ENCODE data around the gene MAPK13.

Gene MAPK13

GRCh38 chr6:36177166-36177565 is 46.9 kb downstream of the MAPK13 start:
- CTCF ChIA-PET = no interaction called here

GRCh38 chr6:36178544-36178943 is 48.2 kb downstream of the MAPK13 start:
- Histone ChIP-seq H3K9me3 (ENCODE audit: control insufficient read depth, insufficient read depth, low read depth, low read length) (no peaks in the 10 kb centered on the region), H3K36me3 (ENCODE audit: control insufficient read depth in 2 of 2, insufficient read depth in 1 of 2, low read length in 2 of 2) (no peaks in the 10 kb centered on the region), H3K4me3 (ENCODE audit: low read depth, low read length) (no peak overlapping the region), H3K4me1 (ENCODE audit: control insufficient read depth, insufficient read depth, low read length) (no peaks in the 10 kb centered on the region), H3K27ac (ENCODE audit: extremely low read depth, low read depth, low read length) (no peak overlapping the region)
- TF ChIP-seq ZNF146 (tag by site-specific recombination; IDR thresholded peaks at IDR 0.05) (no peak), ZNF239 (tag by site-specific recombination; IDR thresholded peaks at IDR 0.05) (no peak), ZNF2 (tag by site-specific recombination; IDR thresholded peaks at IDR 0.05) (no peak)
- ChIA-PET POLR2A (no interaction called here), CTCF (interaction anchor here (0.6 kb wide), 1 partner anchor 55 kb away, joined by 3 read pairs; no protein-coding TSS in a partner anchor)

More at GRCh38 chr6:36177166-36177565, 46.9 kb downstream of the MAPK13 start:
- no peaks in the 10 kb centered on the region for H3K36me3 ChIP-seq (ENCODE audit: control insufficient read depth in 2 of 2, insufficient read depth in 1 of 2, low read length in 2 of 2)
- no peak overlapping the region for H3K27ac ChIP-seq (ENCODE audit: extremely low read depth, low read depth, low read length)
- POLR2A ChIA-PET = no interaction called here
- H3K4me3 ChIP-seq (ENCODE audit: low read depth, low read length) = no peak overlapping the region
- H3K4me1 ChIP-seq (ENCODE audit: control insufficient read depth, insufficient read depth, low read length) = no peaks in the 10 kb centered on the region
- TF ChIP-seq GLIS1 (tag by site-specific recombination; IDR thresholded peaks at IDR 0.05) = no peak
- TF ChIP-seq ZNF76 (tag by site-specific recombination; IDR thresholded peaks at IDR 0.05; ENCODE audit: borderline replicate concordance, low read depth) = no peak
- no peak for TF ChIP-seq ZNF423 (tag by site-specific recombination; IDR thresholded peaks at IDR 0.05)
- TF ChIP-seq OVOL3 (tag by site-specific recombination; IDR thresholded peaks at IDR 0.05) = no peak
- no peak for TF ChIP-seq GFI1B (tag by site-specific recombination; IDR thresholded peaks at IDR 0.05)
- TF ChIP-seq ZNF37A (tag by site-specific recombination; IDR thresholded peaks at IDR 0.05) = no peak
- no peak for TF ChIP-seq ZNF350 (tag by site-specific recombination; IDR thresholded peaks at IDR 0.05)
- no peak for TF ChIP-seq ZNF174 (tag by site-specific recombination; IDR thresholded peaks at IDR 0.05)
- no peak for TF ChIP-seq ZNF701 (tag by site-specific recombination; IDR thresholded peaks at IDR 0.05)
- TF ChIP-seq ZNF747 (tag by site-specific recombination; IDR thresholded peaks at IDR 0.05) = no peak
- TF ChIP-seq ZNF2 (tag by site-specific recombination; IDR thresholded peaks at IDR 0.05) = no peak
- no peak for TF ChIP-seq TCF7L2 (IDR thresholded peaks at IDR 0.05; ENCODE audit: borderline replicate concordance, low read depth, low read length)
- TF ChIP-seq PRDM1 (tag by site-specific recombination; IDR thresholded peaks at IDR 0.05) = no peak
- TF ChIP-seq ZNF449 (tag by site-specific recombination; IDR thresholded peaks at IDR 0.05) = no peak
- TF ChIP-seq ZNF335 (tag by site-specific recombination; conservative IDR thresholded peaks at IDR 0.05) = no peak
- TF ChIP-seq ZNF785 (tag by site-specific recombination; IDR thresholded peaks at IDR 0.05) = no peak
- H3K9me3 ChIP-seq (ENCODE audit: control insufficient read depth, insufficient read depth, low read depth, low read length) = no peaks in the 10 kb centered on the region

GRCh38 chr6:36180126-36180525 is 49.8 kb downstream of the MAPK13 start:
- Histone ChIP-seq H3K4me3 (ENCODE audit: low read depth, low read length) (no peak overlapping the region), H3K27ac (ENCODE audit: extremely low read depth, low read depth, low read length) (no peak overlapping the region), H3K4me1 (ENCODE audit: control insufficient read depth, insufficient read depth, low read length) (no peaks in the 10 kb centered on the region), H3K36me3 (ENCODE audit: control insufficient read depth in 2 of 2, insufficient read depth in 1 of 2, low read length in 2 of 2) (no peaks in the 10 kb centered on the region), H3K9me3 (ENCODE audit: control insufficient read depth, insufficient read depth, low read depth, low read length) (no peaks in the 10 kb centered on the region)
- ChIA-PET POLR2A (no interaction called here), CTCF (no interaction called here)
- TF ChIP-seq ZBTB1 (tag by site-specific recombination; IDR thresholded peaks at IDR 0.05) (no peak), TCF7L2 (IDR thresholded peaks at IDR 0.05; ENCODE audit: borderline replicate concordance, low read depth, low read length) (no peak), ZNF423 (tag by site-specific recombination; IDR thresholded peaks at IDR 0.05) (no peak), ZNF843 (tag by site-specific recombination; IDR thresholded peaks at IDR 0.05) (no peak), ZNF521 (tag by site-specific recombination; IDR thresholded peaks at IDR 0.05) (no peak), MYNN (tag by site-specific recombination; IDR thresholded peaks at IDR 0.05; ENCODE audit: borderline replicate concordance) (no peak), ZBTB48 (tag by site-specific recombination; IDR thresholded peaks at IDR 0.05) (no peak), PRDM4 (tag by site-specific recombination; IDR thresholded peaks at IDR 0.05) (no peak), WT1 (tag by site-specific recombination; IDR thresholded peaks at IDR 0.05) (no peak), ZNF404 (tag by site-specific recombination; IDR thresholded peaks at IDR 0.05) (no peak), ZNF394 (tag by site-specific recombination; IDR thresholded peaks at IDR 0.05; ENCODE audit: borderline replicate concordance) (no peak), OVOL3 (tag by site-specific recombination; IDR thresholded peaks at IDR 0.05) (no peak), ZNF701 (tag by site-specific recombination; IDR thresholded peaks at IDR 0.05) (no peak)

Data from HEK293 (cell line).